Measurements from ENCODE around the gene ACTN1.
"Not testable (repeated sequence)": the region's sequence is repeated elsewhere in the genome, so short reads cannot be mapped to it uniquely, and the experiment has no call there.

The ACTN1 gene

DNA sequence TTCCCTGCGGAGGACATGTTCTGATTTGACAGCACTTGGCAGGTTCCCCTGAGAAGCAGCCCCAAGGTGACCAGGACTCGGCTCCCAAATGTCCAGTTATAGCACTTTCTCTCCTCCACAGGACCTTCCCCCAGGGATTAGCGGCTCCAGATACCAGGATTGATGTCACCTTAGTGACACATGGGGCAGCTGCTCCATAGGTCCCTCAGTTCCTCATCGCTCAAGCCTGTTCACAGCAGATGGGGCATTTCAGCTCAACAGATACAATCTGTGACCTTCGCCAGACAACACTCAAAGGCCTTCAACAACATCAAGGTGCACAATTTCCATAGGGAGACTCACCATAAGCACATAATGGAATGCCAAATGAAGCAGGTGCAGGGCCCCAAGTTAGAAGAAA is 118.3 kb downstream of the ACTN1 start:
- Histone ChIP-seq H3K9me3 (no peaks in the 10 kb centered on the region), H3K27me3 (no peaks in the 10 kb centered on the region), H3K4me1 (no peaks in the 10 kb centered on the region), H3K4me3 (ENCODE audit: low read depth, low read length) (no peak overlapping the region), H3K36me3 (no peaks in the 10 kb centered on the region)
- TF ChIP-seq, protein P1, sequence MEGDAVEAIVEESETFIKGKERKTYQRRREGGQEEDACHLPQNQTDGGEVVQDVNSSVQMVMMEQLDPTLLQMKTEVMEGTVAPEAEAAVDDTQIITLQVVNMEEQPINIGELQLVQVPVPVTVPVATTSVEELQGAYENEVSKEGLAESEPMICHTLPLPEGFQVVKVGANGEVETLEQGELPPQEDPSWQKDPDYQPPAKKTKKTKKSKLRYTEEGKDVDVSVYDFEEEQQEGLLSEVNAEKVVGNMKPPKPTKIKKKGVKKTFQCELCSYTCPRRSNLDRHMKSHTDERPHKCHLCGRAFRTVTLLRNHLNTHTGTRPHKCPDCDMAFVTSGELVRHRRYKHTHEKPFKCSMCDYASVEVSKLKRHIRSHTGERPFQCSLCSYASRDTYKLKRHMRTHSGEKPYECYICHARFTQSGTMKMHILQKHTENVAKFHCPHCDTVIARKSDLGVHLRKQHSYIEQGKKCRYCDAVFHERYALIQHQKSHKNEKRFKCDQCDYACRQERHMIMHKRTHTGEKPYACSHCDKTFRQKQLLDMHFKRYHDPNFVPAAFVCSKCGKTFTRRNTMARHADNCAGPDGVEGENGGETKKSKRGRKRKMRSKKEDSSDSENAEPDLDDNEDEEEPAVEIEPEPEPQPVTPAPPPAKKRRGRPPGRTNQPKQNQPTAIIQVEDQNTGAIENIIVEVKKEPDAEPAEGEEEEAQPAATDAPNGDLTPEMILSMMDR (IDR thresholded peaks at IDR 0.05; ENCODE audit: low read depth, low read length): no peak
- DNase-seq: no peak

DNA sequence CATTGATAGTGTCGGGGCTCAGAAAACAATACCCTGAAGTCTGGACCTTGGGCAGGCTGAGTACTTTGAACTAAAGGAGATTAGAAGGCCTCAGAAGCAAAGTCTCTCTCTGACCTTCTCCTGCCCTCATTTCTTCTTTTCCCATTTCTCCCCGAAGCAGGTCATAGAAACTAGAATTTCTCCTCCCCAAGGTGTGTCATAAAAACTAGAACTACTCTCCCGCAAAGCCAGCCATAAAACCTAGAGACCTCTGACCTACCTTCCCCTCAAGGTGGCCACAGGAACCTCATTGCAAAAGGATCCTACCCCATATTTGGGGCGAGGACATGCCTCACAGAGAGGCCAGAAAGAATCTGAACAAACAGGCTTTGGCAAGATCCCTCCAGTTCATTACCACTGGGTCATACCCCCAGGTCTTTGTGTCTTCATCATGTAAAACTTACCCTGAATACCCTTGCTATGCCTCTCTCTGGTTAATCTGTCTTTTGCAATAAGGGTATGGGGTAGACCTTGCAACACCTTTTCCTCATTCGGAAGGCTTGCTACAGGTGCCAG is 121.5 kb downstream of the ACTN1 start:
- Histone ChIP-seq H3K4me3 (ENCODE audit: low read depth, low read length) (no peak overlapping the region), H3K36me3 (no peaks in the 10 kb centered on the region), H3K27me3 (no peaks in the 10 kb centered on the region), H3K9me3 (no peaks in the 10 kb centered on the region), H3K4me1 (no peaks in the 10 kb centered on the region)
- TF ChIP-seq, protein P1 (IDR thresholded peaks at IDR 0.05; ENCODE audit: low read depth, low read length): no peak
- no peak for DNase-seq

DNA sequence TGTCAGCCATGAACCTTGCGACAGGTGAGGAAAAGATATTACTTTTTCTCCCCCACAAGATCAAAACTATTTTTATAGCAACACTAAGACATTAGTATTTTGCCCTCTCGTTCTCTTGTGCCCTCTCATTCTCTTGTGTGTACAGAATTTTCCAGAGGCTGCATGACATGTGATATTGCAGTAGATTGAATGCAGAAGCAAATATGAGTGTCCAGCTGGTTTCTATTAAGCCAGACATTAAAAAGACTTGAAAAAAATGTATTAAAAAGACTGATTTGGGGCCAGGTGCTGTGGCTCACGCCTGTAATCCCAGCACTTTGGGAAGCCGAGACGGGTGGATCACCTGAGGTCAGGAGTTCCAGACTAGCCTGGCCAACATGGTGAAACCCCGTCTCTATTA is 122.5 kb downstream of the ACTN1 start:
- Histone ChIP-seq H3K27me3 (no peaks in the 10 kb centered on the region), H3K4me3 (ENCODE audit: low read depth, low read length) (no peak overlapping the region), H3K9me3 (no peaks in the 10 kb centered on the region), H3K4me1 (no peaks in the 10 kb centered on the region), H3K36me3 (no peaks in the 10 kb centered on the region)
- TF ChIP-seq, protein P1 (IDR thresholded peaks at IDR 0.05; ENCODE audit: low read depth, low read length): no peak
- DNase-seq: no peak

DNA sequence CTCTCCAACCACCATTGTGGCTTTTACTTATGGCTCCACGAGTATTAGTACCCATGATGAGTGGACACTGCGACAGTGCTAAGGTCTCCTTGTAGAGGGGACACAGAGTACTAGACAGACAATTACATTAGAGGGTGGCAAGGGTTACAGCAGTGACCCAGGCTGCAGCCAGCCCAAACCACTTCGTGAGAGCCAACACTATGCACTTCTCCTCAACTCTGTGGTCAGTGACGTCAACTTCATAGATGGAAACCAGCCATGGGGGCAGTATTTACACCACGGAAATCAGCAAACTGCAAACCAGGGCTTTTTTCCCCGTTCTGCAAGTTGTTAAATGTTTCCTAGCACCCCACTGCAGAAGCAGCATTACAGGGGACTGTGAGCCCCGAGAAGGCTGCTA is 124.7 kb downstream of the ACTN1 start:
- H3K4me1 ChIP-seq: no peaks in the 10 kb centered on the region
- no peak overlapping the region for H3K4me3 ChIP-seq (ENCODE audit: low read depth, low read length)
- no peaks in the 10 kb centered on the region for H3K36me3 ChIP-seq
- H3K27me3 ChIP-seq: no peaks in the 10 kb centered on the region
- no peaks in the 10 kb centered on the region for H3K9me3 ChIP-seq
- DNase-seq: no peak
- TF ChIP-seq, protein P1 (IDR thresholded peaks at IDR 0.05; ENCODE audit: low read depth, low read length): no peak

DNA sequence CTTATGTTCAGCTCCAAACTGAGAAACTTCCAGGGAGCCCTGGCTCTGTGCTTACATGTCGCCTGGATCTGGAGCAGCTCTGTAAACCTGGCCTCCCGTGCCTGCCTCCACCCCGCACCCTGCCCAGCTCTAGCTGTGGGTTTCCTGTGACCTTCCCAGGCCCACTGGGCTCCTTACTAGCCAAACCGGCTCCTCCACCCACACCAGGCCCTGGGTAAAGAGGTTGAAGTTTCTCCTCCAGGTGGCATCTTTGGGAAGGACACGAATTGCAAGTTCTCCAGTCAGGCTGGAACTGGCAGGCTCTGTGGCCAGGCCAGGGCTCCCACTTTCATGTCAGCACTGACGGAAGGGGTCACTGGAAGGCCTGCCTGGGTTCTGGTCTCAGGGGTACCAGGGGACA is 125.4 kb downstream of the ACTN1 start:
- H3K4me3 ChIP-seq (ENCODE audit: low read depth, low read length): no peak overlapping the region
- H3K9me3 ChIP-seq: no peaks in the 10 kb centered on the region
- H3K36me3 ChIP-seq: no peaks in the 10 kb centered on the region
- H3K4me1 ChIP-seq: no peaks in the 10 kb centered on the region
- TF ChIP-seq, protein P1 (IDR thresholded peaks at IDR 0.05; ENCODE audit: low read depth, low read length): no peak
- DNase-seq: no peak
- H3K27me3 ChIP-seq: no peaks in the 10 kb centered on the region

DNA sequence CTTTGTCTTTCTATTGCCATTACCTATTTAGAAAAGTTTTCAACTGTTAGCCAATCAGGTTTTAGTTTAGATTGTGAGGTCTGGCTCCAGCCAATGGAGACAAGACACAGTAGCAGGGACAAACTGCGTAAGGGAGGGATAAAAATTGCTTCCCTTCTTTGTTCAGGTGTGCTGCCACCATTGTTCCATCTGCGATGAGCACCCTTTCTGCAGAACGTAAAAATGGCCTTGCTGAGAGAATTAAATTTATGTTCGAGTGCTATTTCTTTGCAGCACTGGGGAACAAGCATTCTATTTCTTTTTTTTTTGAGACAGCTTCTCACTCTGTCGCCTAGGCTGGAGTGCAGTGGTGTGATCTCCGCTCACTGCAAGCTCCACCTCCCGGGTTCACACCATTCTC is 126.6 kb downstream of the ACTN1 start:
- DNase-seq; H3K4me1 ChIP-seq; H3K9me3 ChIP-seq; H3K4me3 ChIP-seq (ENCODE audit: low read depth, low read length); H3K36me3 ChIP-seq; H3K27me3 ChIP-seq: not testable (repeated sequence)

DNA sequence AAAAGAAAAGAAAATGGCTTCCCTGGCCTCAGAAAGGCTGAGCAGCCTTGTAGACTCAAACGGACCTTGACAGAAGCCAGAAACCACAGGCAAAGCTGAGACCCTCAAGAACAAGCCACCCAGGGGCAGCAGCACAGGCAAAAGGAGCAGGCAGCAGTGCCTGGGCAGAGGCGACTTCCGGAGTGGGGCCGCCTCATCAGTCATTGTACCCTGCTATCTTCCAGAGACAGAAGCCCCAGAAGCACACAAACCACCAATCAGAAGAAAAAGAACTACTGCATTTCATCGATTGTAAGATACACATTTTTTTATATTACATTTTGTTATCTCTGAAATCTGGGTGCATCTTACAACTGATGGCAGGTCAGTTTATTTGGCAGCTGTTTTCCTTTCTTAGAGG is 128.0 kb downstream of the ACTN1 start:
- DNase-seq: no peak
- H3K4me3 ChIP-seq (ENCODE audit: low read depth, low read length): no peak overlapping the region
- TF ChIP-seq, protein P1 (IDR thresholded peaks at IDR 0.05; ENCODE audit: low read depth, low read length): no peak

More for the DNA sequence above, 128.0 kb downstream of the ACTN1 start:
- Histone ChIP-seq H3K4me1 (no peaks in the 10 kb centered on the region), H3K27me3 (no peaks in the 10 kb centered on the region), H3K9me3 (no peaks in the 10 kb centered on the region), H3K36me3 (no peaks in the 10 kb centered on the region)

Measured in BE2C (cell line).